Measurements from ENCODE around the gene GPN2. TPM values are rescaled to one million over a fixed set of nuclear protein-coding genes. Genes with fewer than 3 reads are reported as not detected.
"Not testable (repeated sequence)": the region's sequence is repeated elsewhere in the genome, so short reads cannot be mapped to it uniquely, and the experiment has no call there.

Gene GPN2
- total RNA-seq, 1 experiment from 2014 or later, result 15.7 TPM

GRCh38 chr1:26900815-26901511 lies 10.9 kb upstream of the GPN2 start:
- no peak for DNase-seq (ENCODE audit: low read depth)

- peak; percentile 93 for DNase-seq (ENCODE audit: low read depth)
These were observed 10.1 kb upstream of the GPN2 start, which contains the start of gene GPATCH3 for GRCh38 chr1:26900001-26900814. Gene GPATCH3 (minus strand): TSS chr1:26900467. CDS start chr1:26900442, 25 bp downstream.

GRCh38 chr1:26897351-26897750 lies 7.3 kb upstream of the GPN2 start:
- DNase-seq (ENCODE audit: low read depth), result no peak

- DNase-seq (ENCODE audit: low read depth), result no peak
These were observed 4.2 kb upstream of the GPN2 start for GRCh38 chr1:26894263-26894662.

DNA sequence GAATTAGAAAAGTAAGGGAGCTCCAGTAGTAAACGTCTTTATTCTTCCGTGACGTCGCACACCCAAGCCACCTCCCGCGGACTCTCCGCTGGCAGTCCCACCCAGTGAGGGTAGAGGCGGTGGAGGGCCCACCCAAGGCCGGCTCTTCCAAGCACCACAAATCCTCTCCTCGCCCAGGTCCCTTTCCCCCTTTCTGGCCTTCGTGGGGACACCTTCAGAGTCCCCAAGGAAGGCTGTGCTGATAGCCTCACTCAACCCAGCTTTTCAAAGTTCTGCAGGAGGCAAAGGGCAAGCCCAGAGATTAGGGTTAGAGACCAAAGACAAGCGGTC lies 349 bp upstream of the GPN2 start:
- no peak for DNase-seq (ENCODE audit: low read depth)

GRCh38 chr1:26888231-26888630 lies 1.9 kb downstream of the GPN2 start:
- no peak for DNase-seq (ENCODE audit: low read depth)

DNA sequence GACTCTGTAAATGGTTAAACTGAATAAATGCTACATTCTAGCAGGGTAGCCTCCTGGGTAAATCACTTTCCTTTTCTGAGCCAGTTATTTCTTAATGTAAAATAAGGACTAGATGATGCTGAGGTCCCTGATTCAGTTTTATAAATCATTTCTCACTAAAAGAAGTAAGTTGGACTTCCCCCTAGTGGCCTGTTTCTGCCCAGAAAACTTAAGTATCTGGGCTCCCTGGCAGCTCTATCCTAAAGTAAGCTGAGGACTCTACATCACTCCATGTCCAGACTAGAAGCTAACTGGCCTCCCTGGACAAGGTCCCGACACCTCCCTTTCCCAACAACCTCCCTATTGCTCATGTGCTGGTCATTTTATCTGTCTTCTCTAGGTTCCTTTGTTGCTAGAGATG lies 3.0 kb downstream of the GPN2 start:
- DNase-seq (ENCODE audit: low read depth), result peak; percentile 57

DNA sequence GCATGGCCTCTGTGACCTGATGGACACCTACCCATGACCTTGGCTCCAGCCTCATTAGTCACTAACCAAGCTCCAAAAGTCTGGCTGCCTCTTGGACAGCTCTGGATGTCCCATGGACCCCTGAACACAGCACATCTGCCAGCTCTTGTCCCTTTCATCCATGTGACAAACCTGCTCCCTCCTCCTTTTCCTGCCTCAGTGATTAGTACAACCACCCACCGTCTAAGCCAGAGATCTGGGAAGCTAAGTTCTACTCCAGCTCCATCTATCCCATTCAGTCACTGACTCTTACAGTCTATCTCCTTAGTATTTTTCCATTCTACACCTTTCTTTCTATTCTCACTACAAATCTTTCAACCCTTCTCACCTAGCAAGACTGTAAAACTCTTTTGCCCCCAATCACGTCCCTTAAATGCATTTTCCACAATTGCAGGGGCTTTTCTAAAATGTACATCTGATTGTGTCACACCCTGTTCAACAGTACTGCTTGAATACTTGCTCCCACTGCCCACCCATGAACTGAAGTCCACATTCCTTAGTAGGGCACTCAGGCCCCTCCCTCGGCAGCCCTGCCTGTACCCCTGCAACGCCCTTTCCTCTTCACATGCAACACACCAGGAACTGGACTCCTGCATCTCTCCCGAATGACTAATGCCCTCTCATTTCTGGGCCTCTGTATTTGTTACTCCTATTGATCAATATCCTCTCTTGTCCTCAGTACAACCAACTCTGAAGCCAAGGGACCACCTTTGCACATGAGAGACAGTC lies 7.2 kb downstream of the GPN2 start:
- no peak for DNase-seq (ENCODE audit: low read depth)

DNA sequence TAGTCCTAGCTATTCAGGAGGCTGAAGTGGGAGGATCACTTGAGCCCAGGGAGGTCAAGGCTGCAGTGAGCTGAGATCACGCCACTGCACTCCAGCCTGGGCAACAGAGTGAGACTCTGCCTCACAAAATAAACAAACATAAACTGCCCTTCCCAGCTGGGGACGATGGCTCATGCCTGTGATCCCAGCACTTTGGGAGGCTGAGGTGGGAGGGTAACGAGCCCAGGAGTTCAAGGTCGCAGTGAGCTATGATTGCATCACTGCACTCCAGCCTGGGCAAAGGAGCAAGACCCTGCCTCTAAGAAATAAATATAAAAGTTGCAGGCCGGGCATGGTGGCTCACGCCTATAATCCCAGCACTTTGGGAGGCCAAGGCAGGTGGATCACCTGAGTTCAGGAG lies 8.5 kb downstream of the GPN2 start:
- not testable (repeated sequence) for DNase-seq (ENCODE audit: low read depth)

GRCh38 chr1:26879793-26880192 lies 10.3 kb downstream of the GPN2 start:
- no peak for DNase-seq (ENCODE audit: low read depth)

GRCh38 chr1:26877326-26877725 lies 12.8 kb downstream of the GPN2 start:
- DNase-seq (ENCODE audit: low read depth), result no peak

DNA sequence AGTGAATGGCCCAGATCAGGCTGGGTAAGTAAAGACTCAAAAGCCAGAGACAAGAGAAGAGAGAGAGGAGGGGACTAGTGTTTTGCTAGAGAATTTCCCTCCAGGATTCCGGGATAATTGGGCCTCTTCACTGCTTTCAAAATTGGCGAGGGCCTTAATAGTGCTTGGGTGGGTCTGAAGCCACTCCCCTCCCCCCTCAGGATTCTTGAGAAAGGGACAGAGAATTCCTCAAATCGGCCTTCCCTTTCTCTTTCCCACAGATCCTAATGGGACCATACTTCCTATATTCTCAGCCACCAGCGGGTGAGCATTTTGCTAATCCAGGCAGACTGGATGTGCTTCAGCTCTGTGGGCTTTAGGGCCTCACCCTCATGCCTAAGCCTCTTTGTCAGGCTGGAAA lies 15.2 kb downstream of the GPN2 start:
- no peak for DNase-seq (ENCODE audit: low read depth)

GRCh38 chr1:26873097-26873496 lies 17.0 kb downstream of the GPN2 start:
- DNase-seq (ENCODE audit: low read depth), result not testable (repeated sequence)

- peak; percentile 99 for DNase-seq (ENCODE audit: low read depth)
These were observed 25.2 kb downstream of the GPN2 start for GRCh38 chr1:26864610-26865480.

GRCh38 chr1:26863685-26864077 lies 26.4 kb downstream of the GPN2 start:
- DNase-seq (ENCODE audit: low read depth), result no peak

DNA sequence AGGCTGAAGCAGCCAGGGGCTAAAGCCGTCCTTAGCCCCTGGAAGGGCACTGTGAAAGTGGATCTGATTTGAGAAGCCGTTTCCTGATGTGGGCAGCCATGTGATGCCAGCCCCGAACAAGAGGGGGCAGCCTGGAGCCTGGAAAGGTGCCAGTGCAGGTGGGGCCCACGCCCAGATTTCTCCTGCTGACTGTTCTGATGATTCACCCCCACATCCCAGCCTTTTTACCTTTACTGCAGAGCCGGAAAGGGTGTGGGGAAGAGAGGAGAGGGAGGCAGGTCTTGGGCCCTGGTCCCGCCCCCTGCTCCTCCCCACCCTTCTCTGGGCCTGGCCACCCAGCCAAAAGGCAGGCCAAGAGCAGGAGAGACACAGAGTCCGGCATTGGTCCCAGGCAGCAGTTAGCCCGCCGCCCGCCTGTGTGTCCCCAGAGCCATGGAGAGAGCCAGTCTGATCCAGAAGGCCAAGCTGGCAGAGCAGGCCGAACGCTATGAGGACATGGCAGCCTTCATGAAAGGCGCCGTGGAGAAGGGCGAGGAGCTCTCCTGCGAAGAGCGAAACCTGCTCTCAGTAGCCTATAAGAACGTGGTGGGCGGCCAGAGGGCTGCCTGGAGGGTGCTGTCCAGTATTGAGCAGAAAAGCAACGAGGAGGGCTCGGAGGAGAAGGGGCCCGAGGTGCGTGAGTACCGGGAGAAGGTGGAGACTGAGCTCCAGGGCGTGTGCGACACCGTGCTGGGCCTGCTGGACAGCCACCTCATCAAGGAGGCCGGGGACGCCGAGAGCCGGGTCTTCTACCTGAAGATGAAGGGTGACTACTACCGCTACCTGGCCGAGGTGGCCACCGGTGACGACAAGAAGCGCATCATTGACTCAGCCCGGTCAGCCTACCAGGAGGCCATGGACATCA lies 27.1 kb downstream of the GPN2 start, which contains the start of gene SFN:
Gene SFN, plus strand, starts transcription at position 369 of the 904 bp plus-strand sequence. Its CDS starts 64 bp downstream, at position 433.
- DNase-seq (ENCODE audit: low read depth), result peak; percentile 67

DNA sequence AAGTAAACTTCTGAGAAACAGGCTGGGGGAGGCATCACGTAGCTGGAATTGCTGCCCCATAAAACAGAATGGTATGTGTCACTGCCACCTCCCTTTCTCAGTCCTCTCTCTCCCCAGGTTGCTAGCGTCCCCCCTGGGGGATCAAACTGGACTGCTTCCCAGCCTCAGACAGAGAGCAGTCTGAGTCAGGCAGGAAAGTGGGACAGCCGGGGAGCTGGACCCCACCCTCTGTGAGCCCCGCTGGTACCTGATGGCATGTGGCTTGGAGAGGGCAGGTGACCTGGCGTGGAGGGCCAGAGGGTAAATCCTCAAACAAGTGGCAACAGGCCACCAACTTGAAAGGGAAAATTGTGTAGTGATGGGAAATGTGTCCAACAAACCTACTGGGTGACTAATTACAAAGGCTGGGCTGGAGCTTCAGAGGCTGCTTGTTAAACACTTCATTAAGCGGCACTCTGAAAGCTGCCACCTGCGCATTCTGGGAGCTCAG lies 28.1 kb downstream of the GPN2 start:
- DNase-seq (ENCODE audit: low read depth), result peak; percentile 78

GRCh38 chr1:26861286-26861701 lies 28.8 kb downstream of the GPN2 start:
- DNase-seq (ENCODE audit: low read depth), result peak; percentile 64

- peak; percentile 55 for DNase-seq (ENCODE audit: low read depth)
These were observed 31.0 kb downstream of the GPN2 start for GRCh38 chr1:26858891-26859640.

Data from M059J (cell line).